Natural killer cell treated with Interleukin-12 subunit alpha and Interleukin-12 subunit beta and Interleukin-15 and Interleukin-18, amount 100 ng/mL, for 72 hours (primary cell): ENCODE measurements around the gene ELFN2. TPM values are rescaled to one million over a fixed set of nuclear protein-coding genes. Genes with fewer than 3 reads are reported as not detected.

Source experiments
- ATAC-seq, 2 donors: fragments of 150-1000 bp; cut with Tn5 transposase in 1 of 2; sonication (Bioruptor Pico), chemical (Tn5 transposase) in 1 of 2; 2 replicates each; pipeline ENCODE4 v1.10.0; 2021
- DNase-seq: peaks from one replicate; pipeline ENCODE4 v3.0.0; 2022; ENCODE audit warnings: low spot score
- H3K27ac Mint-ChIP-seq, 2 donors: 1 replicate in 1 of 2; 2 replicates in 1 of 2; pipeline ENCODE4 v1.8.0; 2022; ENCODE audit warnings: mixed read lengths in 2 of 2, mild to moderate bottlenecking in 1 of 2, moderate library complexity in 1 of 2
- H3K27me3 Mint-ChIP-seq, 2 donors: 1 replicate in 1 of 2; 2 replicates in 1 of 2; pipeline ENCODE4 v1.8.0; 2022; ENCODE audit warnings: mixed read lengths in 2 of 2
- H3K36me3 Mint-ChIP-seq: one replicate; pipeline ENCODE4 v1.8.0; 2022; ENCODE audit warnings: mixed read lengths
- H3K4me1 Mint-ChIP-seq, 2 donors: 1 replicate in 1 of 2; 2 replicates in 1 of 2; pipeline ENCODE4 v1.8.0; 2022; ENCODE audit warnings: low read depth in 2 of 2, mixed read lengths in 2 of 2, mild to moderate bottlenecking in 1 of 2
- H3K4me3 Mint-ChIP-seq: one replicate; pipeline ENCODE4 v1.8.0; 2022; ENCODE audit warnings: mixed read lengths
- H3K9me3 Mint-ChIP-seq: 2 replicates; pipeline ENCODE4 v1.8.0; 2022; ENCODE audit warnings: mixed read lengths
- total RNA-seq, 2 donors: library from RNA; stranded (reverse); gene quantifications; one replicate each; pipeline ENCODE4 v1.2.3, GENCODE V29; 2022

Gene ELFN2
- total RNA-seq, 2 donors from 2014 or later: 0.40 TPM; not detected in 1

GRCh38 chr22:37340331-37341262, 86.7 kb downstream of the ELFN2 start:
- Mint-ChIP-seq H3K27me3 (peaks cover 13% of the 10 kb centered on the region in 2 donors), H3K27ac (no peak overlapping the region), H3K4me3 (no peak overlapping the region), H3K9me3 (no peaks in the 10 kb centered on the region), H3K36me3 (no peaks in the 10 kb centered on the region), H3K4me1 (no peaks in the 10 kb centered on the region)
- DNase-seq (no peak), ATAC-seq (peak in 1 of 2 donors; percentile 4)

GRCh38 chr22:37338539-37339246, 88.6 kb downstream of the ELFN2 start:
- ATAC-seq: no peak
- Mint-ChIP-seq H3K27me3 (peaks cover 13 to 25% of the 10 kb centered on the region in 2 donors), H3K27ac (no peak overlapping the region), H3K36me3 (no peaks in the 10 kb centered on the region), H3K4me1 (peaks cover 4% of the 10 kb centered on the region in 2 donors), H3K4me3 (no peak overlapping the region), H3K9me3 (no peaks in the 10 kb centered on the region)
- no peak for DNase-seq

GRCh38 chr22:37337204-37337943, 89.9 kb downstream of the ELFN2 start:
- Mint-ChIP-seq H3K4me3 (no peak overlapping the region), H3K9me3 (no peaks in the 10 kb centered on the region), H3K27ac (no peak overlapping the region), H3K4me1 (peaks cover 4% of the 10 kb centered on the region in 2 donors), H3K27me3 (peaks cover 20 to 35% of the 10 kb centered on the region in 2 donors), H3K36me3 (no peaks in the 10 kb centered on the region)
- ATAC-seq (no peak), DNase-seq (no peak)

- no peak overlapping the region for H3K4me3 Mint-ChIP-seq
- no peak overlapping the region for H3K27ac Mint-ChIP-seq
- H3K27me3 Mint-ChIP-seq: peaks cover 21 to 35% of the 10 kb centered on the region in 2 donors
- no peak for DNase-seq
- peak in 1 of 2 donors; percentile 8 for ATAC-seq
- no peaks in the 10 kb centered on the region for H3K9me3 Mint-ChIP-seq
- H3K4me1 Mint-ChIP-seq: peaks cover 4% of the 10 kb centered on the region in 2 donors
- no peaks in the 10 kb centered on the region for H3K36me3 Mint-ChIP-seq
Observed at GRCh38 chr22:37336579-37336978, 90.7 kb downstream of the ELFN2 start.

- Mint-ChIP-seq H3K4me3 (no peak overlapping the region), H3K4me1 (peaks cover 4% of the 10 kb centered on the region in 2 donors), H3K36me3 (no peaks in the 10 kb centered on the region), H3K9me3 (no peaks in the 10 kb centered on the region), H3K27ac (no peak overlapping the region), H3K27me3 (peaks cover 22 to 35% of the 10 kb centered on the region in 2 donors)
- ATAC-seq: no peak
- no peak for DNase-seq
Observed at GRCh38 chr22:37335806-37336199, 91.5 kb downstream of the ELFN2 start.

GRCh38 chr22:37334859-37335805, 92.1 kb downstream of the ELFN2 start:
- ATAC-seq (no peak), DNase-seq (no peak)
- H3K27ac Mint-ChIP-seq: no peak overlapping the region
- H3K27me3 Mint-ChIP-seq: peaks cover 25 to 35% of the 10 kb centered on the region in 2 donors
- no peak overlapping the region for H3K4me3 Mint-ChIP-seq
- no peaks in the 10 kb centered on the region for H3K36me3 Mint-ChIP-seq
- peaks cover 4% of the 10 kb centered on the region in 2 donors for H3K4me1 Mint-ChIP-seq
- H3K9me3 Mint-ChIP-seq: no peaks in the 10 kb centered on the region

- Mint-ChIP-seq H3K9me3 (no peaks in the 10 kb centered on the region), H3K4me3 (no peak overlapping the region), H3K27ac (no peak overlapping the region), H3K36me3 (no peaks in the 10 kb centered on the region), H3K4me1 (peaks cover 4% of the 10 kb centered on the region in 2 donors), H3K27me3 (peaks cover 29 to 35% of the 10 kb centered on the region in 2 donors)
- DNase-seq: no peak
- no peak for ATAC-seq
Observed at GRCh38 chr22:37334461-37334858, 92.8 kb downstream of the ELFN2 start.

GRCh38 chr22:37333724-37334460, 93.4 kb downstream of the ELFN2 start:
- H3K27ac Mint-ChIP-seq: no peak overlapping the region
- H3K27me3 Mint-ChIP-seq: peaks cover 34 to 35% of the 10 kb centered on the region in 2 donors
- peaks cover 4% of the 10 kb centered on the region in 2 donors for H3K4me1 Mint-ChIP-seq
- no peak for DNase-seq
- no peak for ATAC-seq
- no peaks in the 10 kb centered on the region for H3K36me3 Mint-ChIP-seq
- no peaks in the 10 kb centered on the region for H3K9me3 Mint-ChIP-seq
- no peak overlapping the region for H3K4me3 Mint-ChIP-seq

- Mint-ChIP-seq H3K4me1 (peaks cover 4% of the 10 kb centered on the region in 2 donors), H3K27me3 (peaks cover 34 to 35% of the 10 kb centered on the region in 2 donors), H3K27ac (no peak overlapping the region)
Observed at GRCh38 chr22:37331856-37332536, 95.3 kb downstream of the ELFN2 start.

GRCh38 chr22:37331034-37331428, 96.2 kb downstream of the ELFN2 start:
- Mint-ChIP-seq H3K9me3 (no peaks in the 10 kb centered on the region), H3K4me1 (peaks cover 4% of the 10 kb centered on the region in 2 donors)

More at GRCh38 chr22:37331856-37332536, 95.3 kb downstream of the ELFN2 start:
- no peak overlapping the region for H3K4me3 Mint-ChIP-seq
- H3K9me3 Mint-ChIP-seq: no peaks in the 10 kb centered on the region
- ATAC-seq: no peak
- no peak for DNase-seq
- no peaks in the 10 kb centered on the region for H3K36me3 Mint-ChIP-seq

GRCh38 chr22:37330200-37331033, 96.9 kb downstream of the ELFN2 start:
- no peaks in the 10 kb centered on the region for H3K9me3 Mint-ChIP-seq
- H3K36me3 Mint-ChIP-seq: no peaks in the 10 kb centered on the region
- no peak overlapping the region for H3K27ac Mint-ChIP-seq
- H3K4me1 Mint-ChIP-seq: peaks cover 3 to 4% of the 10 kb centered on the region in 2 donors
- ATAC-seq (peak in 1 of 2 donors; percentile 12), DNase-seq (no peak)
- H3K4me3 Mint-ChIP-seq: no peak overlapping the region
- peaks cover 33% of the 10 kb centered on the region in 2 donors for H3K27me3 Mint-ChIP-seq

More at GRCh38 chr22:37331034-37331428, 96.2 kb downstream of the ELFN2 start:
- DNase-seq (no peak), ATAC-seq (no peak)
- Mint-ChIP-seq H3K4me3 (no peak overlapping the region), H3K36me3 (no peaks in the 10 kb centered on the region), H3K27ac (no peak overlapping the region), H3K27me3 (peaks cover 37 to 40% of the 10 kb centered on the region in 2 donors)
